Stimulated activated CD8-positive, alpha-beta memory T cell treated with anti-CD3 and anti-CD28 coated beads, Interleukin-4, amount 100 ng/mL, for 24 hours (primary cell): ENCODE results near the gene LRRTM4.
"Not testable (repeated sequence)": the region's sequence is repeated elsewhere in the genome, so short reads cannot be mapped to it uniquely, and the experiment has no call there.

ENCODE experiments used
- DNase-seq: peaks from one replicate; pipeline ENCODE4 v3.0.0-alpha.2; 2020; ENCODE audit warnings: low read depth

The LRRTM4 gene

DNA sequence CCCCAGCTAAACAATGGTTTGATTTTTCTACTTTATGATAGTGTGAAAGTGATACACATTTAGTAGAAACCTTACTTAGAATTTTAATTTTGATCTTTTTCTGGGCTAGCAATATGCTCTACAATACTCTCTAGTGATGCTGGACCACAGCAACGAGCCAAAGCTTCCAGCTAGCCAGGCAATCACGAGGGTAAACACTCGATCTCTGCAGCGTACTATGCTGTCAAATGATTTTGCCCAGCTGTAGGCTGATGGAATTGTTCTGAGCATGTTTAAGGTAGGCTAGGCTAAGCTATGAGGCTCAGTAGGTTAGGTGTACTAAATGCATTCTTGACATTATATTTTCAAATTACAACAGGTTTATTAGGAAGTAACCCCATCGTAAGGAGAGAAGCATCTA, 207.5 kb downstream of the LRRTM4 start:
- no peak for DNase-seq

DNA sequence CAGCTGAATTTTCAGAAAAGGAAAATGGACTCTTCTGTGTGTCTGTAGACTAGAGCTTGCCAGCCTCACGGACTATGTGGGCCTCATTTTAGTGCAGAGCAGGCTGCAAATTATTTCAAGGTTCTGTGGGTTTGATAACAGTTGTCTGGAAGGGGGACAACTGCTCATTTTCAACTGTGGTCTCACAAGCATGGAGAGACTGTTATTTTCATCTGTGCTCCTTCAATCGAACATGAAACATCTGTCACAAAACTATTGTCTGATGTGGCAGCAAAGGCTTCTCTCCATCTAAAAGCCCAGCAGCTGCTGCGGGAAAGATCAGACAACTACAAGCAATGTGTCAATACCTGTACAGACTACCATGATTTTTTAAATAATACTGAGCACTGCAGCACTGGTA, 211.8 kb downstream of the LRRTM4 start:
- no peak for DNase-seq

DNA sequence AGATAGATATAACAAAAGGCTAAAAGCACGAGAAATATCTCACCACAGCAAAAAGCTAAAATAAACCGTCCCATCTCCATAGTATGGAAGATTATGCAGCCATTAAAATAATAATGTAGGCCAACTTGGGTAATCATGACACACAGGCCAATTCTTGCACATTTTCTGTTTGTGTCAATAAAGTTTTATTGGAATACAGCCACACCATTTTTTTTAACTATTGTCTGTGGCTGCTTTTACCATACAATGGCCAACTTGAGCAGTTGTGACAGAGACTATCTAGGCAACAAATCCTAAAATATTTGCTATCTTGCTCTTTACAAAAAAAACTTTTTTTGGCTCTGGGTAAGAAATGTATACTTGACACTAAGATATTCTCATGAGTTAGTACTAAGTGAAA, 212.5 kb downstream of the LRRTM4 start:
- no peak for DNase-seq

DNA sequence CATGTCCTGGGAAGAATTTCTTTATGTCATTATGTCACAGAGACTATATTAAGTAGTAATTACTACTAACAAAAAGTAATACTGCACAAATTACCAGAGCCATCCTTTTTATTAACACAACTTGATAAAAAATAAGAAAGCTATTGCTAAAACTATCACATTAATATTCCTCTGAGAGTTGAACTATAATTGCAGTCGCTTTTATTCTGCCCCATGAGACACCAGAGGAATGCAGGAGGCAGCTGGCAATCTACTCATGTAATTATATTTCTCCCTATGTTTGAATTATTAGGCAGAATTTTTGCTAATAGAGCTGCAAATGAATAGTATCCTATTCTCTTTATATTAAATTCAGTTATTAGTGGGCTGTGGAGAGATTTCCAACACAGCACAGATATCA, 220.7 kb downstream of the LRRTM4 start:
- no peak for DNase-seq

DNA sequence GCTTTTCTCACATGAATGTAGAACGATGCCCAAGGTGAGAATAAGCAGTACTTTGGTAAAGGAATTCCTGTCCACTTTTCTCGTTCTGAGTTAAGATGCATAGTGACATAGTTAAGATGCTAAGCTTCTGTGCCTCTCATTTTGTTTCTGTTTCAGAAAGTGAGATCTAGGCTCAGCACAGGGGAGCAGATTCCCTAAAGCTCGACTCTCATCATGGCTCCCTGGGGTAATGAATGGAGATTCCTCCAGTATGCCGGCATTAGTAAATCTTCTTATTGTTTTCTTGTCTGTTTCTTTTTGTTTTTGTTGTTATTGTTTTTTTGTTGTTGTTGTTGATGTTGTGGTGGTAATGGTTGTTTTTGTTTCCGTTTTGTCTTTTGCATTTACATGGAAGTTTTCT, 225.4 kb downstream of the LRRTM4 start:
- DNase-seq, result no peak

DNA sequence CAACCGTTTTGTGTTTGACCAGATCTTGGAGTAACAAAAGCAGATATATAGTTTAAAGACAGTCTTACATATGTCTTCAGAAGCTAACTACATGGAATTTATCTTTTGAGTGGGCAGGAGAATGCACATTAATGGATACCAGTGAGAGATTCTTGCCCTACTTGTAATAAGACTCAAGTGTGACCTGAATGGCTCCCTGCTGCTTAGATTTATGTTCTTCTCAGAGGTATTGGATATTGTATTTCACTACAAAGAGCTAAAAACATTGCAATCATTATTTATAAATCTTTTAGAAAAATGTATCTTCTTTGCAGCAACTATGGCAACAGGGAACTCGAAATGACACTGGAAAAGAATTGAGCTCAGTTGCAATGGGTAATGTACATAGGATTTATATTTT, 227.7 kb downstream of the LRRTM4 start:
- DNase-seq, result no peak

DNA sequence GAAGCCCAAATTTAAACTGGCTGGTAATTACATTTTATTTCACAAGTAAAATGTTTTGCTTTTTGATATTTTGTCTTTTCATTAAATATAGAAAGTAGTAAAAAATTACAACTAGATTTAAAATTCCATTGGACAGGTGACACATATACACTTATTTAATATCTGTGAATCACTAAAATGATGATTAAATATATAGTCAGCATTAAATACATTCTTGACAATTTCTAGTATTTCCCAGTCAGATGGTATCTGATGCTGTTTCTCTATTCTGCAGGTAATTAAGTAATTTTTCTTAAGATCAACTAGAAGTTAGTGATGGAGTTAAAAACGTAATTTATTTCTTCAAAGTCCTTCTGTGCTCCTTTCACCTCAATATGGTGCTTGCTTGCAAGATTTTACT, 237.8 kb downstream of the LRRTM4 start:
- DNase-seq, result no peak

DNA sequence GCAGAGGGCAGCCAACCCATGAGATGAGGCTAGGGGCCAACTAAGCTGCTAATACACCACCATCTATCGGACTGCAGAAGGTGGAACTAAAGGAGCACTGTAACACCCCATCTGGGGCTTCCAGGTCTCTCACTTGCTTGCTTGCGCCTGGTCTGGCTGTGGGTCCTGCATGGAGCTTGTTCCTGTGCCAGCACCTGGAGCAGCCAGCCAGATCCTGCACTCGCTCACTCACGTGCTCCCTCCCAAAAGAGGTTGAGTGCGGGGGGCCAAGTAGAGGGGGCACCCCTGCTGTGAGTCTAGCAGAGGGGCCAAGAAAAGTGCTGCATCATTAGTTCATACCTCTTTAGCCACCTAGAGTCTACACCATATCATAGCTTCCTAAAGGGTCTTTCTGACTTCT, 250.9 kb downstream of the LRRTM4 start:
- no peak for DNase-seq

DNA sequence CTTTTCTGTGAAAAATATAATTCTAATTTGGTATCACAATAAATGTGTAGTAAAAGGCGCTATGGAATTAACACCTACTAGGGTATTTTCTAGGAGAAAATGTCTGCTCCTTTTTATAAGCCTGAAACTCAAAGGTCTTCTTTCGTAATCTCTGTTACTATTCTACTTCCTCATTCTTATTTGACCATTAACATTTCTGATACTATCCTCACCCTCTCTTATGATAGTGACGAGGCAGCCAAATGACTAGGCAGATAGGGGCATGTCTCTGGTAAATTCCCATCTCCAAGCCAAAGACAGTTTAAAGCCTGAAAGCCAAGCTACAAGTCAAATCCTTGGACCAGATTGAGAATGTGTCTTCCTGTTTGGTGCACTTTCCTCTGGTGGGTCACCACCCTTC, 251.7 kb downstream of the LRRTM4 start:
- DNase-seq, result no peak

DNA sequence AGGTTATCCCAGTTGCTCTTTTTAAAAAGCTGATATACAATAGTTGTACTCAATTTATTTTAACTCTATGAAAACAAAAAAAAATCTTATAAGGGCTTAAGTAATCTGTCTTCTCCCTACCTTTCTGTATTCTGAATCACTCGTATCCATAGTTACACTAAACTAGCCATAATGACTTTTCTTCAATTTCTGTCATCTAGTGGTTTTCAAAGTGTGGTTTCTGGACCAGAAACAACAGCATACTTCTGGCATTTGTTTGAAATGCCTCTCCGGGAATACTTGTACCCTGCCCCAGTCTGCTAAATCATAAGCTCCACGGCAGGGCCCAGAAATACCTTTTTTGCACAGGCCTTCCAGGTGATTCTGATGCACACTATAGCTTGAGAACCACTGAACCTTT, 253.6 kb downstream of the LRRTM4 start:
- DNase-seq, result no peak

DNA sequence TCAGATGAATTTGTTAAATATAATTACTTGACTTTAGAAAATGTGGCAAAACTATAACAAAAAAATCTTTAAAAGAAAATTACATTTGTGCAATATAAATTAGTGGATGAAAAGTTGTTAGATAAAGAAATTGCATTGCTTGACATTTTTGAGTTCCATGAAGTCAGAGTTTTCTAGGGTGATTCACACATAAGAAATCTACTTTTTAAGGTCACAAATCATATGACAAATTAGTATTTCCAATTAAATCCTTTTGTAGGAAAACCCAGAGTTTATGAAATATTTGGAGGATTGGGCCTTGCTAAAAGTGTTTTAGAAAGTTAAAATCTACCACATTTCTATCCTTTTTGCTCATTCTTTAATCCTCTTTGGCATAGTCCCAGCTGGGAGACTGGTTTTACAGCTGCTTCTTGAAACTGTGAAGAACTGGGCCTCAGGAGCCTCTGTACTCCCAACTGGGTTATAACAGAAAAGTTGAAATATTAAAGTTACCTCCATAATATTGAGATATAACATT, 289.2 kb downstream of the LRRTM4 start:
- no peak for DNase-seq

DNA sequence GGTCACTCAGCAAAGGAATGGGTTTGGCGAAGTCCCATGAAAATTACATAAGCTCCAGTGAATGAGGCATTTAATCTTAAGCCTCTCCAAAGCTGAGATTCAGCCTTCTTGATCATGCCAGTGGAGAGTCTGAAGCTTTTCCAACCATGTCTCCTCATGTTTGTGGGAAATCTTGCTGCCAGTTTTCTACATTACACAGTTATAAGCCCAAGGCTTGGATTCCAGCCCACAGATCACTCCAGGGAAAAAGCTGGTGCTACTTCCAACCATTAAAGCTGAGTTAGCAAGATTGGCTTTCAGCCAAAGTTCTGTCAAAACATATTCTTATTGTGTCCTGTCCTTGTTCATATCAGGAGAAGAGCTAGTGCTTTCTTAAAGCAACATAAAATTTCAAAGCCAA, 293.8 kb downstream of the LRRTM4 start:
- no peak for DNase-seq

DNA sequence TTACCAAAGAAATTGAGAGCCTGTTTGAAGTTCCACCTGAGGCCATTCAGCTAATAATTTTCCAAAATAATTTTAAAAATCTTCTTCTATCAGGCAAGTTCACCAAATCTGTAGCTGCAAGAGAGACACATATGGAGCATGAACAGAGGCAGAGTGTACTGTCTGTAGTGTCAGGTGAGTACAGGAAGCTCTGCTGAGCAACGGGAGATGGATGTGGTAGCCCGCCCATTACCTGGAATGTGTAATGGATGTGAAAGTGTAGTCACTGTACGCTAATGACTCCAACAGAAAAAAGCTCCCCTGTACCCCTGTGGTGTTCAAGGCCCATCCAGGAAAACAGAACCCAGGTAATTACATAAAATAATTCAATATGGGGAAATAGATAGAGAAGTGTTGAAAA, 311.5 kb downstream of the LRRTM4 start:
- DNase-seq, result no peak

DNA sequence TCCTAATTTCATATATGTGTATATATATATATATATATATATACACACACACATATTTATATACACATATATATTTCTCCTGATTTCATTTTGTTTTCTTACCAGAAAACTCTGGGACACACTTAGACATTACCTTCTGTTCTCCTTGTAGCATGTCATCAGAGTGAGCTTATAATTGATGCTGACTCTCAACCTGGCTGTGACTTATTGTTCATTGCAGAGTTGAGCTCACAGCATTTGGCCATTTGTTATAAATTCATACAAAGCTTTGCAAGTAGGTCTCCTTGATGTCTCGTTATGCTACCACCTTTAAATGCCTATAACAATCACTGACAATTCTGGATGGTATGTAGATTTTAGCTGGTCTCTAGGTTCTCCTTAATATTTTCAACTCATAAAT, 314.8 kb downstream of the LRRTM4 start:
- DNase-seq, result no peak

DNA sequence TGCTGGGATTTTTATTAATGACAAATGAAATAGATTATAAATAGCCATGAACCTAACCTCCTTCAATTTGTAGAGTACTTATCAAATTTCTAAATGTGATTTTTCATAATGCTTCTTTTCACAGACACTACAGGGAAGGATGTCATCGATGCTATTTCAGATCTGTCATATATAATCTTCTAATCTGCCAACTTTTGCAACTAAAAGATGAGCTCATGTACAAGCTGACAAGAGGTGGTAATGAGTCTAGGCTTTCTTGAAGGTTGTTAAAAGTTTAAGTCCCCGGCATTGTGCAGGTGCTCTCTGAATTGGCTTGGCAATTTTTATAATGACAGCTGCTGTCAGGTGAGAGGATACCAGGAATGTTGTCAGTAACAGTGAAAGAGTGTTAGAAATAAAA, 320.4 kb downstream of the LRRTM4 start:
- no peak for DNase-seq

DNA sequence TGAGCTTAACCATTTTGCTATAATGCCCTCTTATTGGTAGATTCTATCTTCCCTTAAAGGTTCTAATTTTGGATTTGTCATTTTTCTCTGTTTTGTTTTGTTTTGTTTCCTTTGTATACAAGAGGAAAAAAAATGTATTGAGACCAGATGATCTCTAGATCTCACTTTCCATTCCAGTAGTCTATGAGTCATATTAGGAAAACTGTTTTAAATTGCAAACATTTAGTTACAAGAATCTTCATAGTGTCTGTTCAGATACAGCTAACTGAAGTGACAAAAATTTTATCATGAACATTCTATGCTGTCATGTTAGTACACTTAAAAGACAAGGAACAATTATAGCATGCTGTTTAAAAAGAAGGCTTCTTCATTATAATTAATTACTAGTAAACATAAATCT, 322.8 kb downstream of the LRRTM4 start:
- DNase-seq, result no peak

DNA sequence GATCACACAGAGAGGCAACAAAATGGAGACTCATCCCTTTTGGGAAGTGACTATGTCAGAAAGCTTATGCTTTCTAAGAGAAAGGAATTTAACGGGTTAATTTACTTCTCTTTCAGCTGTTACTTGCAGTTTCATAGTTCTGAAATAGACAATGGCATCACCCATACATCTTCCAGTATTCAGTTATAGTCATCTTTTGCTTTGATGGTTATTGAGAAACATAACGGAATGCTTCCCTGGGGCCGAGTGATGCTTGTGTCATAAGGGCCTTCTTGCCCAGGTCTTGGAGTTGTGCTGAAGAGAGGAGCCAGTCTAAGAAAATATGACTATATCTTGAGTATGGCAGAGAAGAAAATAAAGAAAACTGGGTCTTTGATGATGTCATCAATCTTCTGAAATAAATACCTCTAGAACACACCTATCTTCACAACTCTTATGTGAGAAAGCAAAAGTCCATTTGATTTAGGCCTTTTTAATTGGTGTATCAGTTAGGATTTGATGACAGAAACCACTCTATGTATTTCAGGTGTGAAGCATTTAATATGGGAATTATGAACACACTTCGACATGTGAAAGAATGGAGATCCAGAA, 328.2 kb downstream of the LRRTM4 start:
- no peak for DNase-seq

DNA sequence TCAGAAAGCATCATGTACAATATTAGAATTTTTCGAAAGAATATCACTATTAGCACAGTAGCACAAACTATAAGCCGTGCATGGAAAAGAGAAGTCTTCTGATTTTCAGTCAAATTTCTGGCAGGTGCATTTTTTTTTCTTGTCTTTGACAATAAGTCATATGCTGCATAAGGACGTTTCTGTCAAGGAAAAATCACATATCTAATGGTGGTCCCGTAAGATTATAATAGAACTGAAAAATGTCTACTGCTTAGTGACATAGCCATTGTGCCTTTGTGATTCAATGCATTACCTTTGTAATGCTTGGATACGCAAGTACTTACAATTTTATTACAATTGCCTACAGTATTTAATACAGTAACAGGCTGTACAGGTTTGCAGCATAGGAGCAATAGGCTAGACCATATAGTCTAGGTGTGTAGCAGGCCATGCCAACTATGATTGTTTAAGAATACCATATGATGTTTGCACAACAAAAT, 329.3 kb downstream of the LRRTM4 start:
- no peak for DNase-seq

DNA sequence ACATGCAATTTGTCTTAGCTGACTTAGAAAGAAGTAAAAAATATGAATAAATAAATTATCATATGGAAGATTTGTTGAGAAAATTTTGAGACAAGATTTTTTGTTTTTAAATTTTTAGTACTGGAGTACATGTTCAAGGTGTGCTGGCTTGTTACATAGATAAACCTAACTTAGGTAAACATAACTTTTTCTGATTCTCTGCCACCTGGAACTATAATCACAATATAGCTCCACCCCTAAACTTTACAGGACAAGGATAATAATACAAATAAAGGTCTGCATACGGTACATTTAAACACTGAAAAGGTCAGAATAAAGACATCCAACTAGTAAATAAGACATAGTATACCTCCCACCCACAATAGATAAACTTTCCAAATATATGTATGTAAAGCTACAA, 330.5 kb downstream of the LRRTM4 start:
- no peak for DNase-seq

DNA sequence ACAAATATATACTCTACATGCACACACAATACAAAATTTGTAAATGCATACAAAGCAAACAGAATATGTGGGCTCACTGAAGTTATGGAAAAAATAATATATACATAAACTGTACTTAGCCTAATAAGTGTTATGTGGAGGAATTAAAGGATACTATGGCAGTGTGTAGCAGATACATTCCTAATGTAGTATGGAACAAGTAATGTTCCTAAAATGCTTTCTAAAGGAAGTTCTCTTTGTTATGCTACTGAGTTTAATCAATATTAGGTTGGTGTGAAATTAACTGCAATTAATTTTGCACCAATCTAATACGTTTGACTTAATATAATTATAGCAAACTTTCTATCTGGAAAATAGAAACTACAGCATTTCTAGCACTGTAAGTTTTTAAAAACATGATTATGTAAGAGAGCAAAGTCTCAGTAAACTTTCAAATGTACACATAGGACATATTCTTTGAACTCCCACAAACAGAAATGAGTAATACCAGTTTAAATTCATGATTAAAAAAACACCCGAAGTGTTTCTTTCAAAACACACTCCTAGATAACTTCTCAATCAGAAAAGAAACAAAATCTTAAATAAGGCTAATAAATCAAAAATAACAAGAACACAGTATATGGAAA, 331.3 kb downstream of the LRRTM4 start:
- DNase-seq, result no peak

DNA sequence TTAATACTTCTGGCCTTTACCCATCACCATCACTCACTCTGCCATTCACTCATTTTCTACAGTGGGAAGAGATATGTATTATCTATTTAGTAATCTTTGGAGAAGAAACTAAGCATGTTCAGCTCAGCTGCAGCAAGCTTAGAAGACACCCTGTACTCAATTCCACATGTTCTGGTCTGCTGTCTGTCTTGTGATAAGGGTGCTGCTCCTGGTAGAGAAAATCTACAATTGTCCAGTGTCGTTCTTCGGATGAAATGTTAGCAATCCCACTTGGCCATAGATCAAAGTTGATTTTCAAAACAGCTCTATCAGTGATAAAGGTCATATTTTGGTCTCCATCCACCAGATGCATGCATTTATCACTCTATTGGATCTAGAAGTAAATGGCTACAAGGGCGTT, 337.1 kb downstream of the LRRTM4 start:
- DNase-seq, result no peak

DNA sequence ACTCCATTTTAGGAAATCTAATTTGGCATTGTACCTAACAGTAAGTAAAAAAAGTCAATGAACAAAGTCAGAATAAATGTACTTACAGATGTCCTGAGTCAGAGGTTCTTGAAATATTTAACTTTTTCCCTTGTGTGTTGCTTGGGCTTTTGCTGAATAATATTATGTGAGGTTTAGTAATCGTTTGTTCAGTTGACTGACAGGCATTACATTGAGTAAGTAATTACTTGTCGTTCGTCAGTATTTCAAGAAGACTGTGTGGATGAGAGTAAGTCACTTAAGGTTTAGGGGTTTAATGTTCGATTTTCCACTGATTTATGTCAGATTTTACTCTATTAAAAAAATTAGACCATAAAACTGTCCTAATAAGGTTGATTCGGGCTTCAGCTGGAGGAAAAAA, 342.9 kb downstream of the LRRTM4 start:
- no peak for DNase-seq

DNA sequence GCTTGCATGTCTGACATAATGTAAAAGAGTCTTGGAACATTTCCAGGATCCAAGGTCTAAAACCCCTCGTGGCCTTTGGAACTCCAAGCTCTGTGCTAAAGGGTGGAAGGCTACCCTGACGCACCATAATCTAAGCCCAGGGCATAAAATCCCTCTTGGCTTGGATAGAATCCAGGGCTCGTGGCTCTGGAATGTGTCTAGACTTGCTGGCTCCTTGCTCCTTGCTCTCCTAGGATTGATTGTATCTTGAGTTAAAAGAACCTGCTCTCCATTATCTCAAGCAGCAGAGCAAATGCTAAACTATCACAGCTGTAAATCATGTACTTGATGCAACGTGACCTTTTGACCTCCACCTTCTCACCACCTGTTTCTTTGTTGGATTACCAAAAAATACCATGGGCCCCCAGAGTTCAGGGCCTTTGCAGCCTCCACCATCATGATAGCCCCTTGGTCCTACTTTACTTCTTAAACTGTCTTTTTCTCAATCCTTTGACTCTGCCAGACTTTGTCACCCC, 346.9 kb downstream of the LRRTM4 start:
- DNase-seq, result not testable (repeated sequence)

DNA sequence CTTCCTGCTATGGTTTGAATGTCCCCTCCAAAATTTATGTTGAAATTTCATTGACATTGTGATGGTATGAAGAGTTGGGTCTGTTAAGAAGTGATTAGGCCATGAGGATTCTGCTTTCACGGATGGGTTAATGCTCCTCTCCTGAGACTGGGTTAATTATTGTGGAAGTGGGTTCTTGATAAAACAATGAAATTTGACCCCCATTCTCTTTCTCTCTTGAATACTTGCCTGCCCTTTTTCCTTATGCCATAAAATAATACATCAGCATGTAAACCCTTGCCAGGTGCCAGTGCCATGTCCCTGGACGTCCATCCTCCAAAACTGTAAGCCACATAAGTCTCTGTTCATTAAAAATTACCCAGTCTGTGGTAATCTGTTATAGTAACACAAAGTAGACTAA, 352.8 kb downstream of the LRRTM4 start:
- no peak for DNase-seq
